Left renal cortex interstitium (tissue), 4 donors: ENCODE results near the gene SLC16A2. TPM values are rescaled to one million over a fixed set of nuclear protein-coding genes. Genes with fewer than 3 reads are reported as not detected.

Experiments
- DNase-seq, 4 donors: peaks; one replicate each; pipeline ENCODE4 v3.0.0-alpha.2; 2013; ENCODE audit warnings: low read depth in 4 of 4, low spot score in 2 of 4, missing footprints in 1 of 4
- polyA plus RNA-seq, 4 donors: library from polyadenylated mRNA; unstranded; fragments of 120-200 nt; gene quantifications; one replicate each; pipeline ENCODE4 v1.2.1, GENCODE V29; 2013; ENCODE audit not compliant: insufficient read length in 4 of 4

The SLC16A2 gene
- polyA plus RNA-seq, 4 donors = 25.4 to 34.0 (median 30.8) TPM

DNA sequence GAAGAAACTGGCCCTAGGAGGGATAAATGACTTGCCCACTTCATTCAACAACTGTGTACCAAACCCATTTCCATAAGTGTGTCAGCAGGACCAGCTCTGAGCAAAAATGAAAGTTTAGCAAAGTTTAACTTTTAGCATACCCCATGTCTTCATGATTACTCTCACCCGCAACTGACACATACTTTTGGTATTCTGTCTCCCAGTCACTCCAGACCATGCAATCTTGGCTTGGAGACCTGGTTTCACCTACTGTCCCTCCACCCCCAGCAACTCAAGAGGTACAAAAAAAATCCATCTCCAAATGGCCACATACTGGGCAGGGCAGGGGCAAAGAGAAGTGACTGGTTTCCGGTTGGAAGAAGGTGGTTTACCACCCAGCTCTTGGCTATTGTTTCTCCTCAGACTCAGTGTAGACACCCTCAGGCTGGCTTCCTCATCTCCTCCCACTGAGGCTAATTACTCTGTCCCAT lies 113.3 kb downstream of the SLC16A2 start:
- no peak for DNase-seq

- no peak for DNase-seq
Measured at GRCh38 chrX:74535086-74535407, 113.8 kb downstream of the SLC16A2 start.

DNA sequence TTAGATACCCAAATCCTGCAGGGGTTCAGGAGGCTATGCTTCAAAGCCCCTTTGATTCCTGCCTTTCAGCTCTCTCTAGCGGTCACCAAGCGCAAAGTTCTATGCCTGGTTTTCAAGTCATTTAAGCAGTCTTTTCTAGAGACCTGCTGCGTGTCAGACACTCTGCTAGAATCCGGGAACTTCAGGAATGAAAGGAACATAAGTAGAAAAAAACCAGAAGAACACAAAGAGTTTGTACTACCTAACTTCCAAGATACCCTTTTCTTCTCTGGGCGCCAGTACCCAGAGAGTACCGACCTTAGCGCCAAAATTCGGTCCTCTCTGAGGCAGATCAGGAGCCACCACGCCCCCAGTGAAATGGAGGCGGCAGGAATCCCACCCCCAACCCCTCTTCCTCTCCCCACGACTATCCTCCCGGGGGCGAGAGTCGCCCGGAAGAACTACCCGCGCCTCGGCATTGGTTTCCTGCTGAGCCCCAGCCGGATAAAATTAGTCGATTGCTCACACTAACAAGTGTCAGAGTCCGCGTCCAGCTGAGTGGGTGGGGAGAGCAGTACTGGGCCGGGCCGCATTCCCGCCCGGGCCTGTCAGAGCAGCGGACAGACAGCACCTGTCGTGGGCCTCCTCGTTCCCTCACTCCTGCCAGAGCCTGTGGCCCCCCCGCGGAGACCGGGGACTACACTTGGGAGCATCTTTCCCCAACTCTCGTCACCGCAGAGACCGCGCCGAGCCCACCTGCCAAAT lies 114.3 kb downstream of the SLC16A2 start:
- peak in 3 of 4 donors; percentile 37 to 43 (median 41) for DNase-seq

- DNase-seq = peak; percentile 48 to 69 (median 64)
Measured at GRCh38 chrX:74536152-74536831, 115.0 kb downstream of the SLC16A2 start.

DNA sequence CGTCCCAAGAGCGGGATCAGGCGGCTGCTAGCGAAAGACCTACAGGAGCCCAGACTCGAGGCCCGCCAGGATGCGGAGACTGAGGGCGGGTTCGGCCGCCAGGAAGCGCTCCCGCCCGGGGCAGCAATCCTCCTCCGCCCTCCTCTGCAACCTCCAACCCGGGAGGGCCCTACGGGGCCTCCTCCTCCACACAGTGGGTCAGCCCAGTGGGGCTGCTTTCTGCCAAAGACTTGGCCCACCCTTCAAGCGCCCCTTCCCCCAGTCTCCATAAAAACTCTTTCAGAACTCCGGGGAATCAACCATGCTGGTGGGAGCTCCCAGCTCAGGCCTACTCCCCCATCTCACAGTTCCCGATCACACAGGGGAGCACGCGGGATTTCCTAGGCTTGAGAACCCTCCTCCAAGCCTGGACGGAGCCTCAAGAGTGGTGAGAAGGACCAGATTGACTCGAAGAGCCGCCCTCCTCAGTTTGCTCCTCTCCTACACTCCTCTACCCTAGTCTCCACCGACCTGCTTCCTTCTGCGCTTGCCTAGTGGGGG lies 115.6 kb downstream of the SLC16A2 start:
- DNase-seq = peak in 3 of 4 donors; percentile 29 to 52 (median 46)

GRCh38 chrX:74540635-74541249 lies 119.4 kb downstream of the SLC16A2 start:
- no peak for DNase-seq

DNA sequence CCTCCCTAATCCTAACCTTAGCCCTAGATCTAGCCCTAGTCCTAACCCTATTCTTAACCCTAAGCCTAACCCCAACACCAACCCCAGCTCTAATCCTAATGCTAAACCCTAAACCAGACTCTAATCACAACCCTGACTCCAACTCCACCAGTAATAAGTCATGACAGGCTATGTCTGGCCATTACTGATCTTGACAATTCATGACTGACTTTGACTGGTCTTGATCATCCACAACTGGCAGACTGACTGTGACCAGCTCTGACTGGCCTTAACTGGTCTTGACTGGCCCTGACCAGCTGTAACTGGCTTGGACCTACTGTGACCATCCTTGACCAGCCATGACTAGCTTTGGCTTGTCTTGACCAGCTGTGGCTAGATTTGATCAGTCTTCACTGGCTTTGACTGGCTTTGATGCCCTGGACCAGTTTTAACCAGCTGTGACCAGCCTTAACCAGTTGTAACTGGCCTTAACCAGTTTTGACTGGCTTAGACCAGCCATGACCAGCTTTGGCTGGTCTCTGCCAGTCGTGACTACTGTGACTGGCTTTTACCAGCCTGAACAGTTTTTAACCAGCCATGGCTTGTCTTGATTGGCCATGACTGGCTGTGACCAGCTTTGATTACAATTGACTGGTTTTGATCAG lies 124.7 kb downstream of the SLC16A2 start:
- no peak for DNase-seq

DNA sequence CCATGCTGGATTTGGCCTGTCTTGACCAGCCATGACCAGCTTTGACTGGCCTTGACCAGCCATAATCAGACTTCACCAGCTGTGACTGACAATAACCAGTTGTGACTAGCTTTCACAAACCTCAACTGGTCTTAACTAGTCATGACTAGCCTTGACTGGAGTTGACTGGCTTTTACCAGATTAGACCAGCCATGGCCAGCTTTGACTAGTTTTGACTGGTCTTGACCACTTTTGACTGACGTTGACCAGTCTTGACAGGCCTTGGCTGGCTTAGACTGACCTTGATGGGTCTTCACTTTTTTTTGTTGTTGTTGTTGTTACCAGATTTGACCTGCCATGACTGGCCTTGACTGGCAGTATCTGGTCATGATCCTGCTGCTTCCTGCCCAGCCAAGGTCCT lies 125.7 kb downstream of the SLC16A2 start:
- DNase-seq = no peak

GRCh38 chrX:74550295-74550802 lies 129.1 kb downstream of the SLC16A2 start:
- DNase-seq = peak; percentile 22 to 46 (median 41)

DNA sequence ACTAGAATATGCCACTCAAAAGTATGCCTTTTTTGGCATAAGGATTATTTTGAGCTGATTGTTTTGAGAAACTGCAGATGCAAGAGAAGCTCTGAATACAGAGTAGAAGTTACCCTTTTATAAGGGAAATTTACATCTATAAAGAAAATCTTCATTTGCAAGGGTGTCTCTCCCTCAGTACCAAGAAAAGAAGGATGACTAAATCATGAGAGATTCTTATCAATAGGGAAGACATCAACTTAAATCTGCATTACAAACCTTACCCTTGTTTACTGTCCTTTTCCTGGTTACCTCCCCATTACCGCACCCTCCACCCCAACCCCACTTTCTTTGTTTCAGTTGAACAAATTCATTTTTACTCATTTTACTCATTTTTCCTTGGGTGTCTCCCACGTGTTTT lies 130.6 kb downstream of the SLC16A2 start:
- no peak for DNase-seq

DNA sequence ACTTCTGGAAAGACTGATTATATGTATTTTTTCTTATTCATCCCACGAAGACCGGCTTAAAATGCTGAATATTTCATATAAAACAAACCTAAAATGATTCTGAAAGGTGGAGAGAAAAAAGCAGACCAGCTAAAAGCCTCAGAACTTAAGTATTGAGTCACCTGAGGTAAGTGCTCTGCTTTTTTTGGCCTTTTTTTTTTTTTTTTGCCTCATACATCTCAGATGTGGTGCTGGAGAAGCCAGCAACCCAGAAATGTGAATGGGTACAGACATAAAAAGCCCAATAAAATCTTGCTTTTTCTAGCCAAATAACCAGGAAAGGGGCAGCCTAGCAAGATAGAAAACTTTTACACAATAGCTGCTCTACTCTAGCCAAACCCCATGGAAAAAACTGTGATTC lies 136.1 kb downstream of the SLC16A2 start:
- DNase-seq = no peak

- DNase-seq = no peak
Measured at GRCh38 chrX:74578137-74578536, 156.8 kb downstream of the SLC16A2 start.

GRCh38 chrX:74579597-74580198 lies 158.4 kb downstream of the SLC16A2 start:
- DNase-seq = no peak

Other genes starting within 250 kb of the SLC16A2 start
- not detected for gene ZCCHC13, start 117.3 kb upstream of the SLC16A2 start, polyA plus RNA-seq
- gene RLIM, start 193.1 kb downstream of the SLC16A2 start, polyA plus RNA-seq = 10 to 100 TPM; 27.8 to 35.0 (median 30.7) TPM